NB4 (cell line): ENCODE results near the gene POLD4.

Source experiments
- MAX ChIP-seq: IDR thresholded peaks from 2 replicates; pipeline ENCODE4 v1.6.1; 2011; ENCODE audit warnings: low read depth, low read length
- MYC ChIP-seq: IDR thresholded peaks from 2 replicates; pipeline ENCODE4 v1.6.1; 2011; ENCODE audit warnings: low read depth, low read length
- POLR2A ChIP-seq: IDR thresholded peaks from 2 replicates; pipeline ENCODE4 v1.6.1; 2011; ENCODE audit warnings: mild to moderate bottlenecking; ENCODE audit not compliant: insufficient read length; ENCODE audit errors: extremely low read depth
- TF ChIP-seq, protein P1 (sequence below): IDR thresholded peaks from one replicate; pipeline ENCODE4 v1.5.1; 2012; ENCODE audit warnings: low read depth, low read length

DNA sequence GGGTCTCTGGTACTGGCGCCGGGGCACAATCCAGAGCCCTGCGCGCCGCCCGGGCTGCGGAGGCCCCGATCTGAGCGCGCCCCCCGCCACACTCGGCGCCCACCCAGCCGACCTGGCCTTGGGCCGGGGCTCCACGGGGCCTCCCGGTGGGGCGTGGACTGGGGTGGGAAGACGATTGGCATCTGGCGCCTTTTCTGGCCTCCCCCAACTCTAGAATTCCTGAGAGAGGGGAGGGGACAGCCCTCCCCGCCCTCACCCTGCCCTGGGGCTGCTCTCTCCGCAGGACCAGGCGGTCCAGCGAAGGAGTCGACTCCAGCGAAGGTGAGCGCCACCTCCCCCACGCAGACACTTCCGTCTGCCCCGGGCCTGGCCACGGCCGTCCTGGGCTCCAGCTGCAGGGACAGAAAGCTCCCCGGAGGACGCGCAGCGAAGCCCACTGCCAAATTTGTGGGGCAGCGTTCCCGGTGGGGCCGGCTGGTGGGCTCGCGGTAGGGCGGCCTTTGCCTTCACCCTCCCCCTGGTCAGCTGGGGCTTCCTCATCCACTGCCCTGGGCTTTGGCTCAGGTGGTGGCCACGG is 49.4 kb downstream of the POLD4 start:
- TF ChIP-seq POLR2A (no peak), MYC (no peak), MAX (no peak)
- TF ChIP-seq, protein P1, sequence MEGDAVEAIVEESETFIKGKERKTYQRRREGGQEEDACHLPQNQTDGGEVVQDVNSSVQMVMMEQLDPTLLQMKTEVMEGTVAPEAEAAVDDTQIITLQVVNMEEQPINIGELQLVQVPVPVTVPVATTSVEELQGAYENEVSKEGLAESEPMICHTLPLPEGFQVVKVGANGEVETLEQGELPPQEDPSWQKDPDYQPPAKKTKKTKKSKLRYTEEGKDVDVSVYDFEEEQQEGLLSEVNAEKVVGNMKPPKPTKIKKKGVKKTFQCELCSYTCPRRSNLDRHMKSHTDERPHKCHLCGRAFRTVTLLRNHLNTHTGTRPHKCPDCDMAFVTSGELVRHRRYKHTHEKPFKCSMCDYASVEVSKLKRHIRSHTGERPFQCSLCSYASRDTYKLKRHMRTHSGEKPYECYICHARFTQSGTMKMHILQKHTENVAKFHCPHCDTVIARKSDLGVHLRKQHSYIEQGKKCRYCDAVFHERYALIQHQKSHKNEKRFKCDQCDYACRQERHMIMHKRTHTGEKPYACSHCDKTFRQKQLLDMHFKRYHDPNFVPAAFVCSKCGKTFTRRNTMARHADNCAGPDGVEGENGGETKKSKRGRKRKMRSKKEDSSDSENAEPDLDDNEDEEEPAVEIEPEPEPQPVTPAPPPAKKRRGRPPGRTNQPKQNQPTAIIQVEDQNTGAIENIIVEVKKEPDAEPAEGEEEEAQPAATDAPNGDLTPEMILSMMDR: no peak
